Fibroblast of villous mesenchyme (primary cell): Measurements from ENCODE around the gene SRRM2. TPM values are rescaled to one million over a fixed set of nuclear protein-coding genes. Genes with fewer than 3 reads are reported as not detected.

Source experiments
- DNase-seq: peaks from one replicate; pipeline ENCODE4 v3.0.0-alpha.2; 2010; ENCODE audit warnings: low read depth
- H3K4me3 ChIP-seq: 2 replicates; pipeline ENCODE4 v1.5.1; 2011; ENCODE audit warnings: low read depth, mild to moderate bottlenecking, low read length
- CTCF ChIP-seq: IDR thresholded peaks from 2 replicates; pipeline ENCODE4 v1.5.1; 2012; ENCODE audit warnings: low read depth, mild to moderate bottlenecking, low read length; ENCODE audit not compliant: insufficient read depth
- total RNA-seq: library from RNA; depleted of rRNA; stranded (reverse); fragments of >200 nt; gene quantifications from 2 replicates; pipeline ENCODE4 v1.2.3, GENCODE V29; 2012

The SRRM2 gene
- total RNA-seq, 1 donor = 62.2 TPM

- no peak for TF ChIP-seq CTCF
- no peak for DNase-seq
Observed at GRCh38 chr16:2740476-2740875, 12.0 kb upstream of the SRRM2 start.

GRCh38 chr16:2741168-2741567 is 11.3 kb upstream of the SRRM2 start:
- no peak for DNase-seq
- TF ChIP-seq CTCF = no peak

More at GRCh38 chr16:2740476-2740875, 12.0 kb upstream of the SRRM2 start:
- H3K4me3 ChIP-seq = no peak overlapping the region

GRCh38 chr16:2742323-2743006 is 10.0 kb upstream of the SRRM2 start:
- no peak for DNase-seq
- no peak overlapping the region for H3K4me3 ChIP-seq
- TF ChIP-seq CTCF = no peak

More at GRCh38 chr16:2741168-2741567, 11.3 kb upstream of the SRRM2 start:
- no peak overlapping the region for H3K4me3 ChIP-seq

- no peak for TF ChIP-seq CTCF
- DNase-seq = no peak
- no peak overlapping the region for H3K4me3 ChIP-seq
Observed at GRCh38 chr16:2743007-2743810, 9.2 kb upstream of the SRRM2 start.

GRCh38 chr16:2744711-2745110 is 7.7 kb upstream of the SRRM2 start:
- TF ChIP-seq CTCF = no peak
- no peak overlapping the region for H3K4me3 ChIP-seq
- DNase-seq = no peak

- no peak overlapping the region for H3K4me3 ChIP-seq
- no peak for DNase-seq
- TF ChIP-seq CTCF = no peak
Observed at GRCh38 chr16:2745116-2745890, 7.1 kb upstream of the SRRM2 start.
